Naive thymus-derived CD4-positive, alpha-beta T cell (primary cell): Measurements from ENCODE around the gene GPC6. TPM values are rescaled to one million over a fixed set of nuclear protein-coding genes. Genes with fewer than 3 reads are reported as not detected.

Source experiments
- ATAC-seq: fragments of 150-1000 bp; cut with Tn5 transposase; 2 replicates; pipeline ENCODE4 v1.10.0; 2021; ENCODE audit warnings: mild to moderate bottlenecking, moderate library complexity
- CTCF ChIA-PET: fragments of 350-600 bp; sonication (Branson Sonifier 250); formaldehyde crosslinking; loops from one replicate; lab custom pipeline; 2021; ENCODE audit warnings: antibody characterized with exemption; lab: Charles Lee
- POLR2A ChIA-PET: fragments of 350-600 bp; sonication (Branson Sonifier 250); formaldehyde crosslinking; loops from one replicate; lab custom pipeline; 2021; ENCODE audit warnings: antibody characterized with exemption, inconsistent platforms; lab: Charles Lee
- DNase-seq, 9 donors: peaks; one replicate each; pipeline versions ENCODE4 v3.0.0 to v3.0.0-alpha.2; 2020 to 2022; ENCODE audit warnings: mixed read lengths in 1 of 9
- H3K27ac ChIP-seq: one replicate; pipeline ENCODE4 v1.7.0; 2013; ENCODE audit warnings: mild to moderate bottlenecking, low read depth, low read length, moderate library complexity
- H3K27me3 ChIP-seq, 2 donors: one replicate each; pipeline ENCODE4 v1.7.0; 2013; ENCODE audit warnings: low read length in 2 of 2, mild to moderate bottlenecking in 2 of 2, moderate library complexity in 2 of 2; ENCODE audit not compliant: control insufficient read depth in 2 of 2, insufficient read depth in 2 of 2
- H3K36me3 ChIP-seq, 3 experiments: 1 replicate in 2 of 3; 2 replicates in 1 of 3; pipeline ENCODE4 v1.7.0; 2013; ENCODE audit warnings: low read length in 3 of 3, mild to moderate bottlenecking in 3 of 3, moderate library complexity in 1 of 3; ENCODE audit not compliant: insufficient read depth in 3 of 3, control insufficient read depth in 2 of 3
- H3K4me1 ChIP-seq, 2 donors: one replicate each; pipeline ENCODE4 v1.7.0; 2013; ENCODE audit warnings: low read length in 2 of 2, mild to moderate bottlenecking in 2 of 2, moderate library complexity in 1 of 2; ENCODE audit not compliant: control insufficient read depth in 2 of 2, insufficient read depth in 2 of 2
- H3K4me3 ChIP-seq: 2 replicates; pipeline ENCODE4 v1.7.0; 2013; ENCODE audit warnings: mild to moderate bottlenecking, low read length
- H3K9me3 ChIP-seq, 3 experiments: 1 replicate in 2 of 3; 2 replicates in 1 of 3; pipeline ENCODE4 v1.7.0; 2013; ENCODE audit warnings: low read length in 3 of 3; ENCODE audit not compliant: control insufficient read depth in 2 of 3
- H3K27ac Mint-ChIP-seq, 9 donors: one replicate each; pipeline ENCODE4 v1.8.0; 2020 to 2022; ENCODE audit warnings: mixed read lengths in 9 of 9, mild to moderate bottlenecking in 8 of 9, moderate library complexity in 5 of 9, inconsistent platforms in 2 of 9
- H3K27me3 Mint-ChIP-seq, 5 donors: one replicate each; pipeline ENCODE4 v1.8.0; 2021 to 2022; ENCODE audit warnings: mixed read lengths in 5 of 5, mild to moderate bottlenecking in 1 of 5
- H3K36me3 Mint-ChIP-seq, 5 donors: one replicate each; pipeline ENCODE4 v1.8.0; 2020 to 2022; ENCODE audit warnings: mixed read lengths in 5 of 5, mild to moderate bottlenecking in 3 of 5, inconsistent platforms in 1 of 5
- H3K4me1 Mint-ChIP-seq, 7 donors: one replicate each; pipeline ENCODE4 v1.8.0; 2020 to 2022; ENCODE audit warnings: mixed read lengths in 7 of 7, mild to moderate bottlenecking in 3 of 7, inconsistent platforms in 1 of 7
- H3K4me3 Mint-ChIP-seq, 10 donors: one replicate each; pipeline ENCODE4 v1.8.0; 2020 to 2022; ENCODE audit warnings: mild to moderate bottlenecking in 10 of 10, mixed read lengths in 10 of 10, moderate library complexity in 6 of 10, inconsistent platforms in 2 of 10
- H3K9me3 Mint-ChIP-seq, 11 donors: one replicate each; pipeline ENCODE4 v1.8.0; 2020 to 2022; ENCODE audit warnings: mixed read lengths in 11 of 11, mild to moderate bottlenecking in 4 of 11, inconsistent platforms in 1 of 11, moderate library complexity in 1 of 11
- intact Hi-C, 2 donors: fragments of 100-400 bp; cut with micrococcal nuclease; formaldehyde crosslinking; loops; one replicate each; pipeline ENCODE4 v1.15.1; 2023
- polyA plus RNA-seq, 2 donors: library from polyadenylated mRNA; unstranded; fragments of 300-500 nt; fragmentation: Illumina TruSeq; gene quantifications; one replicate each; pipeline ENCODE4 v1.2.3, GENCODE V29; 2021
- total RNA-seq, 6 experiments: library from RNA in 5 of 6; stranded (reverse) in 5 of 6; gene quantifications; 1 replicate in 5 of 6; 2 replicates in 1 of 6; pipeline ENCODE4 v1.2.3 and lab custom pipeline; 2021 to 2026

GPC6 gene
- total and polyA plus RNA-seq, 7 experiments from 2014 or later = not detected

- Mint-ChIP-seq H3K27me3 (peaks cover 0 to 9% (median 5%) of the 10 kb centered on the region in 5 donors), H3K4me1 (no peaks in the 10 kb centered on the region), H3K9me3 (peaks cover 0 to 4% (median 0%) of the 10 kb centered on the region in 11 donors), H3K27ac (no peak overlapping the region), H3K4me3 (no peak overlapping the region), H3K36me3 (no peaks in the 10 kb centered on the region)
- ChIA-PET CTCF (no interaction called here), POLR2A (no interaction called here)
- no peaks in the 10 kb centered on the region for H3K9me3 ChIP-seq
- no peak for ATAC-seq
- intact Hi-C loops = no loop called here
- no peak overlapping the region for H3K27ac ChIP-seq
- no peaks in the 10 kb centered on the region for H3K4me1 ChIP-seq
- H3K4me3 ChIP-seq = no peak overlapping the region
- no peaks in the 10 kb centered on the region for H3K27me3 ChIP-seq
- no peaks in the 10 kb centered on the region for H3K36me3 ChIP-seq
- DNase-seq = no peak
Observed at GRCh38 chr13:93727211-93728141, 500.9 kb downstream of the GPC6 start.

DNA sequence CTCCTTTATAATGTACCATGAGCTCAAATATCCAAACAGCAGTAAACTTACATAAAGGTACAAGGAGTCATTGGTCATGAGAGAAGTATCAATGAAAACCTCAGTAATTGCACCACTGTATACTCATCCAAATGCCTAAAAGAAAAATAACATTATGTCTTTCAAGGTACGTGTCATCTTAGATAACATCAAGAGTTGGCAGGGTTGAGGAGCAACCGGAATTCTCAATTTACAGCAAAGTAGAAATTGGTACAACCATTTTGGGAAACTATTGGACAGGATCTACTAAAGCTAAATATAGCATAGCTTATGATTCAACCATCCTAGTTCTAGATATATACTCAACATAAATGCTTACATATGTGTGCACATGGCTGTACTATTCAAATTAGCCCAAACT, 502.8 kb downstream of the GPC6 start:
- intact Hi-C loops = no loop called here
- Histone ChIP-seq H3K27me3 (no peaks in the 10 kb centered on the region), H3K36me3 (no peaks in the 10 kb centered on the region), H3K4me1 (no peaks in the 10 kb centered on the region), H3K9me3 (no peaks in the 10 kb centered on the region), H3K27ac (no peak overlapping the region), H3K4me3 (no peak overlapping the region)
- H3K9me3 Mint-ChIP-seq = peaks cover 0 to 4% (median 0%) of the 10 kb centered on the region in 11 donors
- POLR2A ChIA-PET = no interaction called here
- H3K27me3 Mint-ChIP-seq = peaks cover 0 to 3% (median 0%) of the 10 kb centered on the region in 5 donors
- ATAC-seq = no peak
- CTCF ChIA-PET = no interaction called here
- H3K4me3 Mint-ChIP-seq = no peak overlapping the region
- no peaks in the 10 kb centered on the region for H3K36me3 Mint-ChIP-seq
- no peak for DNase-seq
- no peak overlapping the region for H3K27ac Mint-ChIP-seq
- no peaks in the 10 kb centered on the region for H3K4me1 Mint-ChIP-seq

- Histone ChIP-seq H3K4me3 (no peak overlapping the region), H3K9me3 (no peaks in the 10 kb centered on the region), H3K4me1 (no peaks in the 10 kb centered on the region), H3K27me3 (no peaks in the 10 kb centered on the region), H3K27ac (no peak overlapping the region), H3K36me3 (no peaks in the 10 kb centered on the region)
- Mint-ChIP-seq H3K27ac (no peak overlapping the region), H3K4me1 (no peaks in the 10 kb centered on the region), H3K4me3 (no peak overlapping the region), H3K27me3 (no peaks in the 10 kb centered on the region), H3K9me3 (peaks cover 0 to 4% (median 0%) of the 10 kb centered on the region in 11 donors), H3K36me3 (no peaks in the 10 kb centered on the region)
- intact Hi-C loops = no loop called here
- ChIA-PET POLR2A (no interaction called here), CTCF (no interaction called here)
- no peak for ATAC-seq
- no peak for DNase-seq
Observed at GRCh38 chr13:93730780-93731179, 504.2 kb downstream of the GPC6 start.

- intact Hi-C loops = no loop called here
- DNase-seq (no peak), ATAC-seq (no peak)
- Histone ChIP-seq H3K4me3 (no peak overlapping the region), H3K4me1 (no peaks in the 10 kb centered on the region), H3K27me3 (no peaks in the 10 kb centered on the region), H3K27ac (no peak overlapping the region), H3K36me3 (no peaks in the 10 kb centered on the region), H3K9me3 (no peaks in the 10 kb centered on the region)
- Mint-ChIP-seq H3K27ac (no peak overlapping the region), H3K27me3 (no peaks in the 10 kb centered on the region), H3K4me3 (no peak overlapping the region), H3K9me3 (peaks cover 0 to 2% (median 0%) of the 10 kb centered on the region in 11 donors), H3K4me1 (no peaks in the 10 kb centered on the region), H3K36me3 (no peaks in the 10 kb centered on the region)
- ChIA-PET POLR2A (no interaction called here), CTCF (no interaction called here)
Observed at GRCh38 chr13:93732186-93732585, 505.6 kb downstream of the GPC6 start.

GRCh38 chr13:93736081-93736480, 509.5 kb downstream of the GPC6 start:
- H3K27ac Mint-ChIP-seq = no peak overlapping the region
- intact Hi-C loops = no loop called here
- H3K9me3 Mint-ChIP-seq = peaks cover 0 to 2% (median 0%) of the 10 kb centered on the region in 11 donors
- POLR2A ChIA-PET = no interaction called here
- H3K36me3 Mint-ChIP-seq = no peaks in the 10 kb centered on the region
- Histone ChIP-seq H3K36me3 (no peaks in the 10 kb centered on the region), H3K9me3 (no peaks in the 10 kb centered on the region), H3K4me3 (no peak overlapping the region), H3K27ac (no peak overlapping the region), H3K4me1 (no peaks in the 10 kb centered on the region), H3K27me3 (no peaks in the 10 kb centered on the region)
- H3K4me1 Mint-ChIP-seq = no peaks in the 10 kb centered on the region
- no peak for ATAC-seq
- DNase-seq = no peak
- no peaks in the 10 kb centered on the region for H3K27me3 Mint-ChIP-seq
- no peak overlapping the region for H3K4me3 Mint-ChIP-seq
- CTCF ChIA-PET = no interaction called here

DNA sequence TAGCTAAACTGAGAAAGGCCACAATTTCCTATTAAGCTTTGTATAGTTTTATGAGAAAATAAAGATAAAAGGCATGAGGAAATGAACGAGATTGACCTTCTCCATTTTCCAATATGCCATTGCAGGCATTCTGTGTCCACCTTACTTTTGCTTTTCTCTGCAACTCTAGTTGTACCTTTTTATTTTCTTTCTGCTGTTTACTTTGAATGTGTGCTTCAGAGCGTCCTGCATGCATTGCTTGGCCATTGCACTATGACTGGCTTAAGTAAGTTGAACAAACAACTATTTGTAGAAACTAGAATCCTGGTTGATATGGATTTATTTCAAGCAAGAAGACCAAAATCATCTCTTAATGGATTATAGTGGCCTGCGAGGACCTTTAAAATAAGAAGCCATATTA, 510.3 kb downstream of the GPC6 start:
- H3K4me3 ChIP-seq = no peak overlapping the region
- ChIA-PET CTCF (no interaction called here), POLR2A (no interaction called here)
- no peaks in the 10 kb centered on the region for H3K4me1 Mint-ChIP-seq
- H3K9me3 Mint-ChIP-seq = peaks cover 0 to 5% (median 0%) of the 10 kb centered on the region in 11 donors
- no peaks in the 10 kb centered on the region for H3K9me3 ChIP-seq
- no peak overlapping the region for H3K27ac ChIP-seq
- H3K4me3 Mint-ChIP-seq = no peak overlapping the region
- DNase-seq (no peak), ATAC-seq (no peak)
- H3K36me3 ChIP-seq = no peaks in the 10 kb centered on the region
- H3K27me3 ChIP-seq = no peaks in the 10 kb centered on the region
- H3K27me3 Mint-ChIP-seq = no peaks in the 10 kb centered on the region
- no peak overlapping the region for H3K27ac Mint-ChIP-seq
- H3K36me3 Mint-ChIP-seq = no peaks in the 10 kb centered on the region
- intact Hi-C loops = no loop called here
- H3K4me1 ChIP-seq = no peaks in the 10 kb centered on the region

DNA sequence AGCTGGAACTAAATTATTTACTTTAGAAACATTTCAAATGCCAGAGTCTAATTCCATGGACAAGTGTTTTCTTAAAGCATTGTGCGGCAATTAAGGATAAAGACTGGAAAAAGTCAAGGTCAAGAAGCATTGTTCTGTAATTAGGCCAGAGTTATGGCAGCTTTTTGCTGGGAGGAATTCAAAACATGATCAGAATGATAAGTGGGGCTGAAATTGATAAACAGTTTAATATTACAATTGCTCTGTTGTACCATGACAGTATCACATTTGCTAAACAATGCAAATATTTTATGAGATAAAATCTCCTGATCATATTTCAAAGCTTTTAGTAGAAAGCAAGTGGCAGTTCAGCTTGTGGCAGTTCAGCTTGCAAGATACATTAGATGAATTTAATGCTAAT, 513.7 kb downstream of the GPC6 start:
- no peaks in the 10 kb centered on the region for H3K9me3 ChIP-seq
- Mint-ChIP-seq H3K4me1 (no peaks in the 10 kb centered on the region), H3K36me3 (no peaks in the 10 kb centered on the region), H3K4me3 (no peak overlapping the region), H3K27me3 (peaks cover 0 to 10% (median 6%) of the 10 kb centered on the region in 5 donors), H3K9me3 (peaks cover 0 to 11% (median 0%) of the 10 kb centered on the region in 11 donors), H3K27ac (no peak overlapping the region)
- no peaks in the 10 kb centered on the region for H3K4me1 ChIP-seq
- H3K27me3 ChIP-seq = no peaks in the 10 kb centered on the region
- no peak for DNase-seq
- POLR2A ChIA-PET = no interaction called here
- intact Hi-C loops = no loop called here
- H3K4me3 ChIP-seq = no peak overlapping the region
- CTCF ChIA-PET = no interaction called here
- ATAC-seq = no peak
- no peaks in the 10 kb centered on the region for H3K36me3 ChIP-seq
- no peak overlapping the region for H3K27ac ChIP-seq
